Stimulated activated naive CD8-positive, alpha-beta T cell treated with anti-CD3 and anti-CD28 coated beads, Interleukin-15, amount 100 ng/mL, for 72 hours (primary cell): ENCODE data around the gene GAK.

Experiments
- ATAC-seq: fragments of 150-1000 bp; cut with Tn5 transposase; 2 replicates; pipeline ENCODE4 v1.10.0; 2021; ENCODE audit warnings: mild to moderate bottlenecking, moderate library complexity
- DNase-seq, 2 donors: peaks; one replicate each; pipeline ENCODE4 v3.0.0; 2021 to 2022
- H3K27ac Mint-ChIP-seq, 2 donors: one replicate each; pipeline ENCODE4 v1.8.0; 2022; ENCODE audit warnings: mild to moderate bottlenecking in 2 of 2, mixed read lengths in 2 of 2, moderate library complexity in 2 of 2
- H3K27me3 Mint-ChIP-seq: one replicate; pipeline ENCODE4 v1.8.0; 2022; ENCODE audit warnings: mixed read lengths
- H3K4me1 Mint-ChIP-seq: one replicate; pipeline ENCODE4 v1.8.0; 2022; ENCODE audit warnings: mild to moderate bottlenecking, mixed read lengths
- H3K4me3 Mint-ChIP-seq, 2 donors: one replicate each; pipeline ENCODE4 v1.8.0; 2022; ENCODE audit warnings: mild to moderate bottlenecking in 2 of 2, mixed read lengths in 2 of 2, moderate library complexity in 1 of 2
- H3K9me3 Mint-ChIP-seq, 2 donors: one replicate each; pipeline ENCODE4 v1.8.0; 2022; ENCODE audit warnings: mixed read lengths in 2 of 2

The GAK gene

GRCh38 chr4:872241-872981 lies 59.7 kb downstream of the GAK start:
- no peak overlapping the region for H3K27ac Mint-ChIP-seq
- no peak overlapping the region for H3K4me3 Mint-ChIP-seq
- H3K27me3 Mint-ChIP-seq = no peaks in the 10 kb centered on the region
- DNase-seq = no peak
- H3K4me1 Mint-ChIP-seq = peaks cover 6% of the 10 kb centered on the region
- peak; percentile 25 for ATAC-seq
- no peaks in the 10 kb centered on the region for H3K9me3 Mint-ChIP-seq

GRCh38 chr4:871484-871883 lies 60.6 kb downstream of the GAK start:
- no peaks in the 10 kb centered on the region for H3K4me1 Mint-ChIP-seq
- no peak for DNase-seq
- H3K27ac Mint-ChIP-seq = no peak overlapping the region

GRCh38 chr4:870951-871350 lies 61.2 kb downstream of the GAK start:
- ATAC-seq (no peak), DNase-seq (no peak)
- no peak overlapping the region for H3K4me3 Mint-ChIP-seq
- no peaks in the 10 kb centered on the region for H3K4me1 Mint-ChIP-seq
- H3K27me3 Mint-ChIP-seq = no peaks in the 10 kb centered on the region
- H3K27ac Mint-ChIP-seq = no peak overlapping the region
- H3K9me3 Mint-ChIP-seq = no peaks in the 10 kb centered on the region

More at GRCh38 chr4:871484-871883, 60.6 kb downstream of the GAK start:
- no peak overlapping the region for H3K4me3 Mint-ChIP-seq
- H3K27me3 Mint-ChIP-seq = no peaks in the 10 kb centered on the region
- no peaks in the 10 kb centered on the region for H3K9me3 Mint-ChIP-seq
- ATAC-seq = no peak

GRCh38 chr4:869776-870175 lies 62.3 kb downstream of the GAK start:
- peak overlapping the region in 1 of 2 donors; percentile 27 for H3K27ac Mint-ChIP-seq
- no peaks in the 10 kb centered on the region for H3K4me1 Mint-ChIP-seq
- H3K4me3 Mint-ChIP-seq = no peak overlapping the region
- ATAC-seq = no peak
- DNase-seq = no peak
- H3K9me3 Mint-ChIP-seq = no peaks in the 10 kb centered on the region
- H3K27me3 Mint-ChIP-seq = no peaks in the 10 kb centered on the region

GRCh38 chr4:868421-868820 lies 63.7 kb downstream of the GAK start:
- DNase-seq (no peak), ATAC-seq (no peak)
- Mint-ChIP-seq H3K27ac (no peak overlapping the region), H3K27me3 (no peaks in the 10 kb centered on the region), H3K9me3 (no peaks in the 10 kb centered on the region), H3K4me1 (no peaks in the 10 kb centered on the region), H3K4me3 (no peak overlapping the region)

- Mint-ChIP-seq H3K9me3 (no peaks in the 10 kb centered on the region), H3K4me3 (no peak overlapping the region), H3K4me1 (no peaks in the 10 kb centered on the region), H3K27ac (no peak overlapping the region), H3K27me3 (no peaks in the 10 kb centered on the region)
- ATAC-seq (no peak), DNase-seq (no peak)
Measured at GRCh38 chr4:867526-868250, 64.4 kb downstream of the GAK start.

- no peaks in the 10 kb centered on the region for H3K4me1 Mint-ChIP-seq
- ATAC-seq = no peak
Measured at GRCh38 chr4:866761-867390, 65.2 kb downstream of the GAK start.

GRCh38 chr4:866068-866760 lies 65.9 kb downstream of the GAK start:
- Mint-ChIP-seq H3K27me3 (no peaks in the 10 kb centered on the region), H3K4me1 (no peaks in the 10 kb centered on the region), H3K4me3 (no peak overlapping the region), H3K9me3 (no peaks in the 10 kb centered on the region), H3K27ac (no peak overlapping the region)
- DNase-seq = no peak
- ATAC-seq = no peak

More at GRCh38 chr4:866761-867390, 65.2 kb downstream of the GAK start:
- no peak for DNase-seq
- Mint-ChIP-seq H3K27me3 (no peaks in the 10 kb centered on the region), H3K27ac (no peak overlapping the region), H3K9me3 (no peaks in the 10 kb centered on the region), H3K4me3 (no peak overlapping the region)

GRCh38 chr4:865572-865971 lies 66.5 kb downstream of the GAK start:
- DNase-seq = no peak
- peak overlapping the region in 1 of 2 donors; percentile 78 for H3K27ac Mint-ChIP-seq
- H3K4me1 Mint-ChIP-seq = no peaks in the 10 kb centered on the region
- H3K9me3 Mint-ChIP-seq = no peaks in the 10 kb centered on the region
- peak; percentile 35 for ATAC-seq
- no peaks in the 10 kb centered on the region for H3K27me3 Mint-ChIP-seq
- no peak overlapping the region for H3K4me3 Mint-ChIP-seq

GRCh38 chr4:865121-865465 lies 67.0 kb downstream of the GAK start:
- Mint-ChIP-seq H3K27ac (no peak overlapping the region), H3K4me1 (no peaks in the 10 kb centered on the region), H3K27me3 (no peaks in the 10 kb centered on the region), H3K9me3 (no peaks in the 10 kb centered on the region), H3K4me3 (no peak overlapping the region)
- DNase-seq (no peak), ATAC-seq (no peak)

- ATAC-seq (no peak), DNase-seq (no peak)
- H3K4me1 Mint-ChIP-seq = no peaks in the 10 kb centered on the region
- no peak overlapping the region for H3K27ac Mint-ChIP-seq
- H3K9me3 Mint-ChIP-seq = no peaks in the 10 kb centered on the region
- no peak overlapping the region for H3K4me3 Mint-ChIP-seq
- H3K27me3 Mint-ChIP-seq = no peaks in the 10 kb centered on the region
Measured at GRCh38 chr4:864456-865120, 67.5 kb downstream of the GAK start.

- ATAC-seq (no peak), DNase-seq (no peak)
- Mint-ChIP-seq H3K4me3 (no peak overlapping the region), H3K27ac (no peak overlapping the region), H3K4me1 (peaks cover 18% of the 10 kb centered on the region), H3K9me3 (peaks cover 7 to 19% of the 10 kb centered on the region in 2 donors), H3K27me3 (no peaks in the 10 kb centered on the region)
Measured at GRCh38 chr4:860561-860960, 71.6 kb downstream of the GAK start.

- no peak for ATAC-seq
- Mint-ChIP-seq H3K27ac (no peak overlapping the region), H3K4me1 (peaks cover 18% of the 10 kb centered on the region), H3K4me3 (no peak overlapping the region), H3K27me3 (no peaks in the 10 kb centered on the region), H3K9me3 (peaks cover 7 to 19% of the 10 kb centered on the region in 2 donors)
- DNase-seq = no peak
Measured at GRCh38 chr4:859496-859895, 72.6 kb downstream of the GAK start.

- Mint-ChIP-seq H3K27ac (no peak overlapping the region), H3K9me3 (peaks cover 7 to 19% of the 10 kb centered on the region in 2 donors), H3K4me3 (no peak overlapping the region), H3K4me1 (peaks cover 18% of the 10 kb centered on the region), H3K27me3 (no peaks in the 10 kb centered on the region)
- ATAC-seq = no peak
- DNase-seq = no peak
Measured at GRCh38 chr4:858831-859451, 73.2 kb downstream of the GAK start.

- Mint-ChIP-seq H3K27ac (peak overlapping the region in 1 of 2 donors; percentile 91), H3K4me1 (peaks cover 18% of the 10 kb centered on the region), H3K9me3 (peaks cover 7 to 19% of the 10 kb centered on the region in 2 donors), H3K4me3 (no peak overlapping the region), H3K27me3 (no peaks in the 10 kb centered on the region)
- DNase-seq (no peak), ATAC-seq (no peak)
Measured at GRCh38 chr4:858041-858481, 74.1 kb downstream of the GAK start.
